Femur (tissue), 1 donor: ENCODE results near the gene EFNA2.

Experiments used
- DNase-seq: peaks from one replicate; pipeline ENCODE4 v3.0.0-alpha.2; 2017

Gene EFNA2

GRCh38 chr19:1249298-1249989, 36.2 kb upstream of the EFNA2 start:
- DNase-seq = peak; percentile 97

- no peak for DNase-seq
Measured at GRCh38 chr19:1249990-1250436, 35.7 kb upstream of the EFNA2 start.

- peak; percentile 74 for DNase-seq
Measured at GRCh38 chr19:1250437-1251260, 35.0 kb upstream of the EFNA2 start.

GRCh38 chr19:1251330-1252220, 34.1 kb upstream of the EFNA2 start:
- peak; percentile 80 for DNase-seq

- DNase-seq = peak; percentile 90
Measured at GRCh38 chr19:1252221-1252820, 33.4 kb upstream of the EFNA2 start.

GRCh38 chr19:1252821-1253513, 32.7 kb upstream of the EFNA2 start:
- peak; percentile 90 for DNase-seq

- no peak for DNase-seq
Measured at GRCh38 chr19:1253514-1254080, 32.1 kb upstream of the EFNA2 start.

GRCh38 chr19:1254081-1254527, 31.6 kb upstream of the EFNA2 start:
- DNase-seq = no peak

GRCh38 chr19:1254530-1255185, 31.0 kb upstream of the EFNA2 start:
- no peak for DNase-seq

GRCh38 chr19:1255186-1256161, 30.2 kb upstream of the EFNA2 start:
- no peak for DNase-seq

- no peak for DNase-seq
Measured at GRCh38 chr19:1256646-1257474, 28.8 kb upstream of the EFNA2 start.

- DNase-seq = no peak
Measured at GRCh38 chr19:1257475-1258162, 28.1 kb upstream of the EFNA2 start.

- DNase-seq = no peak
Measured at GRCh38 chr19:1258163-1258492, 27.5 kb upstream of the EFNA2 start.

- no peak for DNase-seq
Measured at GRCh38 chr19:1258707-1259205, 26.9 kb upstream of the EFNA2 start.

- DNase-seq = no peak
Measured at GRCh38 chr19:1259206-1259875, 26.3 kb upstream of the EFNA2 start.

GRCh38 chr19:1259876-1260748, 25.6 kb upstream of the EFNA2 start:
- no peak for DNase-seq
